PC-3 (cell line): ENCODE data around the gene PTPN20.

Source experiments
- EZH2 ChIP-seq: fragments of 300-600 bp; sonication (generic); IDR thresholded peaks from one replicate; pipeline ENCODE4 v1.6.1; 2017; ENCODE audit warnings: antibody characterized with exemption, mild to moderate bottlenecking, low read length; ENCODE audit not compliant: unreplicated experiment
- EZH2phosphoT487 ChIP-seq: fragments of 300-600 bp; sonication (generic); IDR thresholded peaks from 2 replicates; pipeline ENCODE4 v1.6.1; 2018; ENCODE audit warnings: mild to moderate bottlenecking, antibody characterized with exemption, low read length, borderline replicate concordance
- TF ChIP-seq, protein P1 (sequence below): fragments of 300-600 bp; sonication (generic); conservative IDR thresholded peaks from 2 replicates; pipeline ENCODE4 v1.5.1; 2017; ENCODE audit warnings: antibody characterized with exemption, low read depth, mild to moderate bottlenecking, low read length

DNA sequence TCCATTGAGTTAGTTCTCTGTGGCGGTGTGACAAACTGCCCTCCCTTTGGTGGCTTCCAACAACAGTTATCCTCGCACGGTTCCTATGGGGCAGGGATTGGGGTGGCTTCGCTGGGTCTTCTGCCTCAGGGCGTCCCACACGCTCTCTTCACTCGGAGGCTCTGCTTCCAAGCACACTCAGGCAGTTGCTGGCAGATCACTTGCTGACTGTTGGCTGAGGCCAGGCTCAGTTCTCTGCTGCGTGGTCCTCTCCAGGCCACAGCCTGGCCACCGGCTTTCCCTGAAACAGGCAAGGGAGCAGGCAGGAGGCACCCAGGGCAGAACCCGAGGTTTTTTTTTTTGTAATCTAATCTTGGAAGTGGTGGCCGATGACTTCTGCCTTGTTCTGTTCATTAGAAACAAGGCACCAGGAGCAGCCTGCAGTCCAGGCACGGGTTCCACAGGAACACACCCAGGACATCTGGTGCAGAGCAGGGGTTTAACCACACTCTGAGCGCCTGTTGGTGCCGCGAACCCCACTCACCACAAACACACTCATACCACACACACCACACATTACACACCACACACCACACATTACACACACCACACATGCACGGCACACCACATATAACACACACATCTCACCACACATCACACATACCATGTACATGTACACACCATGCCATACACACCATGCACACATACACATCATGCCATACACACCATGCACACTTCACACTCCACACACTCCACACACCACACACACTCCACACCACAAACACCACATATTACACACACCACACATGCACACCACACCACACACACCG is 112.2 kb downstream of the PTPN20 start:
- TF ChIP-seq, protein P1, sequence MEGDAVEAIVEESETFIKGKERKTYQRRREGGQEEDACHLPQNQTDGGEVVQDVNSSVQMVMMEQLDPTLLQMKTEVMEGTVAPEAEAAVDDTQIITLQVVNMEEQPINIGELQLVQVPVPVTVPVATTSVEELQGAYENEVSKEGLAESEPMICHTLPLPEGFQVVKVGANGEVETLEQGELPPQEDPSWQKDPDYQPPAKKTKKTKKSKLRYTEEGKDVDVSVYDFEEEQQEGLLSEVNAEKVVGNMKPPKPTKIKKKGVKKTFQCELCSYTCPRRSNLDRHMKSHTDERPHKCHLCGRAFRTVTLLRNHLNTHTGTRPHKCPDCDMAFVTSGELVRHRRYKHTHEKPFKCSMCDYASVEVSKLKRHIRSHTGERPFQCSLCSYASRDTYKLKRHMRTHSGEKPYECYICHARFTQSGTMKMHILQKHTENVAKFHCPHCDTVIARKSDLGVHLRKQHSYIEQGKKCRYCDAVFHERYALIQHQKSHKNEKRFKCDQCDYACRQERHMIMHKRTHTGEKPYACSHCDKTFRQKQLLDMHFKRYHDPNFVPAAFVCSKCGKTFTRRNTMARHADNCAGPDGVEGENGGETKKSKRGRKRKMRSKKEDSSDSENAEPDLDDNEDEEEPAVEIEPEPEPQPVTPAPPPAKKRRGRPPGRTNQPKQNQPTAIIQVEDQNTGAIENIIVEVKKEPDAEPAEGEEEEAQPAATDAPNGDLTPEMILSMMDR = no peak
- TF ChIP-seq EZH2 = no peak
- TF ChIP-seq EZH2phosphoT487 = no peak
